ENCODE measurements around the gene SERPINB8. TPM values are rescaled to one million over a fixed set of nuclear protein-coding genes. Genes with fewer than 3 reads are reported as not detected.
A peak's percentile ranks its signal among the peaks of the same experiment; 100 is the strongest.

SERPINB8 gene
- total and polyA plus RNA-seq, 2 of the 13 experiments (the other 11 are each of a cell fraction or from before 2014, with no cell fraction given) = 0.95 to 2.2 TPM

- no peaks in the 10 kb centered on the region for H3K9me3 ChIP-seq (ENCODE audit: low read length)
- CTCF ChIA-PET (ENCODE audit: low intra/inter-chr PET ratio, low total read pairs) = no interaction called here
- peak; percentile 77 for TF ChIP-seq CEBPB (IDR thresholded peaks at IDR 0.05; ENCODE audit: borderline replicate concordance, low read depth, low read length)
- TF ChIP-seq FLYWCH1 (CRISPR knock-in tag; IDR thresholded peaks at IDR 0.05) = no peak
- no peak overlapping the region for H3K9ac ChIP-seq (ENCODE audit: insufficient read depth, low read depth, low read length)
- ATAC-seq (no peak), DNase-seq (ENCODE audit: low spot score) (no peak), FAIRE-seq (no peak)
- 76% methylated on average over 3 of the region's 3 CpGs for WGBS (ENCODE audit: low lambda C conversion rate)
- no peaks in the 10 kb centered on the region for H3K4me1 ChIP-seq (ENCODE audit: insufficient read depth, low read length)
- POLR2A ChIA-PET = no interaction called here
- no TSS peak for BruUV-seq (replicated peaks)
- no peak overlapping the region for H3K27ac ChIP-seq (ENCODE audit: extremely low read length, insufficient read depth, low read length)
- no peak overlapping the region for H3K4me2 ChIP-seq (ENCODE audit: low read depth, low read length)
- H3K36me3 ChIP-seq (replicated peaks in 1 of 2; ENCODE audit: control insufficient read depth in 1 of 2, insufficient read depth in 2 of 2, low read length in 2 of 2) = no peaks in the 10 kb centered on the region
- H3K4me3 ChIP-seq (replicated peaks in 1 of 3; ENCODE audit: insufficient read depth in 1 of 3, low read depth in 2 of 3, low read length in 3 of 3) = no peak overlapping the region
- H3K27me3 ChIP-seq (ENCODE audit: control insufficient read depth in 1 of 2, insufficient read depth in 2 of 2, low read length in 2 of 2) = no peaks in the 10 kb centered on the region
- no peaks in the 10 kb centered on the region for H3K79me2 ChIP-seq (ENCODE audit: insufficient read depth, low read length)
- no peak overlapping the region for H2AFZ ChIP-seq (ENCODE audit: low read length)
- no peaks in the 10 kb centered on the region for H4K20me1 ChIP-seq (ENCODE audit: insufficient read depth, low read length)
- intact Hi-C loops (cut with micrococcal nuclease; ENCODE audit: unreplicated experiment) (no loop called here), in situ Hi-C loops (cut with HindIII; ENCODE audit: extremely low pct_ligation_motif_present, low pct_unique_long_range_greater_than_20kb) (no loop called here)
These were observed 12.5 kb downstream of the SERPINB8 start for GRCh38 chr18:63982361-63982760.

GRCh38 chr18:63986885-63987284 is 17.0 kb downstream of the SERPINB8 start:
- H3K9me3 ChIP-seq (ENCODE audit: low read length) = no peaks in the 10 kb centered on the region
- no peaks in the 10 kb centered on the region for H3K36me3 ChIP-seq (replicated peaks in 1 of 2; ENCODE audit: control insufficient read depth in 1 of 2, insufficient read depth in 2 of 2, low read length in 2 of 2)
- H3K27me3 ChIP-seq (ENCODE audit: control insufficient read depth in 1 of 2, insufficient read depth in 2 of 2, low read length in 2 of 2) = no peaks in the 10 kb centered on the region
- no peaks in the 10 kb centered on the region for H3K79me2 ChIP-seq (ENCODE audit: insufficient read depth, low read length)
- H3K4me1 ChIP-seq (ENCODE audit: insufficient read depth, low read length) = no peaks in the 10 kb centered on the region
- H3K4me2 ChIP-seq (ENCODE audit: low read depth, low read length) = no peak overlapping the region
- no peak overlapping the region for H2AFZ ChIP-seq (ENCODE audit: low read length)
- ChIA-PET CTCF (ENCODE audit: low intra/inter-chr PET ratio, low total read pairs) (no interaction called here), POLR2A (no interaction called here)
- no TSS peak for BruUV-seq (replicated peaks)
- H3K27ac ChIP-seq (ENCODE audit: extremely low read length, insufficient read depth, low read length) = no peak overlapping the region
- TF ChIP-seq ONECUT2 (CRISPR knock-in tag; IDR thresholded peaks at IDR 0.05) (no peak), ATF3 (CRISPR knock-in tag; IDR thresholded peaks at IDR 0.05) (no peak), KDM5A (IDR thresholded peaks at IDR 0.05; ENCODE audit: borderline replicate concordance, low read length) (no peak), MNT (IDR thresholded peaks at IDR 0.05) (no peak), HIVEP1 (CRISPR knock-in tag; IDR thresholded peaks at IDR 0.05) (no peak), KMT2B (CRISPR knock-in tag; IDR thresholded peaks at IDR 0.05) (no peak), PHF20 (CRISPR knock-in tag; IDR thresholded peaks at IDR 0.05) (no peak), ZNF775 (CRISPR knock-in tag; IDR thresholded peaks at IDR 0.05; ENCODE audit: borderline replicate concordance) (no peak)
- TF ChIP-seq, protein P1, sequence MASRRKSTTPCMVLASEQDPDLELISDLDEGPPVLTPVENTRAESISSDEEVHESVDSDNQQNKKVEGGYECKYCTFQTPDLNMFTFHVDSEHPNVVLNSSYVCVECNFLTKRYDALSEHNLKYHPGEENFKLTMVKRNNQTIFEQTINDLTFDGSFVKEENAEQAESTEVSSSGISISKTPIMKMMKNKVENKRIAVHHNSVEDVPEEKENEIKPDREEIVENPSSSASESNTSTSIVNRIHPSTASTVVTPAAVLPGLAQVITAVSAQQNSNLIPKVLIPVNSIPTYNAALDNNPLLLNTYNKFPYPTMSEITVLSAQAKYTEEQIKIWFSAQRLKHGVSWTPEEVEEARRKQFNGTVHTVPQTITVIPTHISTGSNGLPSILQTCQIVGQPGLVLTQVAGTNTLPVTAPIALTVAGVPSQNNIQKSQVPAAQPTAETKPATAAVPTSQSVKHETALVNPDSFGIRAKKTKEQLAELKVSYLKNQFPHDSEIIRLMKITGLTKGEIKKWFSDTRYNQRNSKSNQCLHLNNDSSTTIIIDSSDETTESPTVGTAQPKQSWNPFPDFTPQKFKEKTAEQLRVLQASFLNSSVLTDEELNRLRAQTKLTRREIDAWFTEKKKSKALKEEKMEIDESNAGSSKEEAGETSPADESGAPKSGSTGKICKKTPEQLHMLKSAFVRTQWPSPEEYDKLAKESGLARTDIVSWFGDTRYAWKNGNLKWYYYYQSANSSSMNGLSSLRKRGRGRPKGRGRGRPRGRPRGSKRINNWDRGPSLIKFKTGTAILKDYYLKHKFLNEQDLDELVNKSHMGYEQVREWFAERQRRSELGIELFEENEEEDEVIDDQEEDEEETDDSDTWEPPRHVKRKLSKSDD (CRISPR knock-in tag; IDR thresholded peaks at IDR 0.05; ENCODE audit: low read depth) = no peak
- ATAC-seq (no peak), FAIRE-seq (no peak), DNase-seq (ENCODE audit: low spot score) (no peak)
- H3K4me3 ChIP-seq (replicated peaks in 1 of 3; ENCODE audit: insufficient read depth in 1 of 3, low read depth in 2 of 3, low read length in 3 of 3) = no peak overlapping the region
- intact Hi-C loops (cut with micrococcal nuclease; ENCODE audit: unreplicated experiment) (no loop called here), in situ Hi-C loops (cut with HindIII; ENCODE audit: extremely low pct_ligation_motif_present, low pct_unique_long_range_greater_than_20kb) (no loop called here)
- H3K9ac ChIP-seq (ENCODE audit: insufficient read depth, low read depth, low read length) = no peak overlapping the region
- H4K20me1 ChIP-seq (ENCODE audit: insufficient read depth, low read length) = no peaks in the 10 kb centered on the region
- WGBS (ENCODE audit: low lambda C conversion rate) = 74% methylated on average over 5 of the region's 7 CpGs
